LNCAP (cell line): ENCODE data around the gene CPB2.

Experiments used
- CTCF ChIP-seq: fragments of 450-650 bp; IDR thresholded peaks from 2 replicates; pipeline ENCODE4 v1.5.1; 2017; ENCODE audit warnings: mild to moderate bottlenecking

The CPB2 gene

GRCh38 chr13:46088821-46089562 is 15.8 kb downstream of the CPB2 start:
- TF ChIP-seq CTCF: no peak

GRCh38 chr13:46087481-46087880 is 17.4 kb downstream of the CPB2 start:
- TF ChIP-seq CTCF: no peak

- TF ChIP-seq CTCF: no peak
Observed at GRCh38 chr13:46086985-46087384, 17.8 kb downstream of the CPB2 start.

GRCh38 chr13:46086421-46086922 is 18.4 kb downstream of the CPB2 start:
- TF ChIP-seq CTCF: no peak

- TF ChIP-seq CTCF: no peak
Observed at GRCh38 chr13:46085737-46086136, 19.1 kb downstream of the CPB2 start.

GRCh38 chr13:46082324-46082723 is 22.5 kb downstream of the CPB2 start:
- no peak for TF ChIP-seq CTCF

- TF ChIP-seq CTCF: no peak
Observed at GRCh38 chr13:46079770-46080169, 25.1 kb downstream of the CPB2 start.

- TF ChIP-seq CTCF: no peak
Observed at GRCh38 chr13:46077265-46077664, 27.6 kb downstream of the CPB2 start.
